Measurements from ENCODE around the gene PDE11A. TPM values are rescaled to one million over a fixed set of nuclear protein-coding genes. Genes with fewer than 3 reads are reported as not detected.

Gene PDE11A
- total RNA-seq, 1 donor from 2014 or later: not detected

DNA sequence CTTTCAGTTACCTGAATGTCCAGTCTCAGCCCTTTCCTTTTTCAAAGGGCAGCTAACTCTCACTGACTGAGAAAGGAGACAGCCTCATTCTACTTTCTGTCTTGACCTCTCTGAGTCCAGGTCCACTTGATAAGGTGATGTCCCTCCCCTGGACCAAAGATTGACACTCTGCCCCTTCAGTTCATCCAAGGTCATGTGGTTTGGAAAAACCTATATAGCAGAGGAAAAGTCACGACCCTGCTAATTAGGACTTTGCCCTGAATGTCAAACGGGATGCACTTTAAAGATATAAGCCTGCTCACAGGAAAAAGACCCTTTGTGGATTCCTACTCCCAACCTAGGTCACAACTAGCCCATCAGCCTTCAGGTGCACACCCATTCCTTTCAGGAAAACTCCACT is 471.7 kb downstream of the PDE11A start:
- H3K27ac Mint-ChIP-seq: no peak overlapping the region
- no peak for ATAC-seq (ENCODE audit: low read depth)
- intact Hi-C loops (cut with micrococcal nuclease): loop anchor here (10.0 kb wide), 1 partner anchor 124 kb away; no protein-coding TSS in a partner anchor
- no peak for DNase-seq
- peaks cover 6% of the 10 kb centered on the region for H3K9me3 Mint-ChIP-seq
- ChIA-PET CTCF (no interaction called here), POLR2A (no interaction called here)
- no peaks in the 10 kb centered on the region for H3K4me1 Mint-ChIP-seq
- no peaks in the 10 kb centered on the region for H3K27me3 Mint-ChIP-seq
- H3K4me3 Mint-ChIP-seq: no peak overlapping the region
- no peaks in the 10 kb centered on the region for H3K36me3 Mint-ChIP-seq (ENCODE audit: low read depth)
- TF ChIP-seq, protein P1, sequence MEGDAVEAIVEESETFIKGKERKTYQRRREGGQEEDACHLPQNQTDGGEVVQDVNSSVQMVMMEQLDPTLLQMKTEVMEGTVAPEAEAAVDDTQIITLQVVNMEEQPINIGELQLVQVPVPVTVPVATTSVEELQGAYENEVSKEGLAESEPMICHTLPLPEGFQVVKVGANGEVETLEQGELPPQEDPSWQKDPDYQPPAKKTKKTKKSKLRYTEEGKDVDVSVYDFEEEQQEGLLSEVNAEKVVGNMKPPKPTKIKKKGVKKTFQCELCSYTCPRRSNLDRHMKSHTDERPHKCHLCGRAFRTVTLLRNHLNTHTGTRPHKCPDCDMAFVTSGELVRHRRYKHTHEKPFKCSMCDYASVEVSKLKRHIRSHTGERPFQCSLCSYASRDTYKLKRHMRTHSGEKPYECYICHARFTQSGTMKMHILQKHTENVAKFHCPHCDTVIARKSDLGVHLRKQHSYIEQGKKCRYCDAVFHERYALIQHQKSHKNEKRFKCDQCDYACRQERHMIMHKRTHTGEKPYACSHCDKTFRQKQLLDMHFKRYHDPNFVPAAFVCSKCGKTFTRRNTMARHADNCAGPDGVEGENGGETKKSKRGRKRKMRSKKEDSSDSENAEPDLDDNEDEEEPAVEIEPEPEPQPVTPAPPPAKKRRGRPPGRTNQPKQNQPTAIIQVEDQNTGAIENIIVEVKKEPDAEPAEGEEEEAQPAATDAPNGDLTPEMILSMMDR (IDR thresholded peaks at IDR 0.05): no peak

- Mint-ChIP-seq H3K36me3 (ENCODE audit: low read depth) (no peaks in the 10 kb centered on the region), H3K4me3 (no peak overlapping the region), H3K27ac (no peak overlapping the region), H3K4me1 (no peaks in the 10 kb centered on the region), H3K9me3 (peaks cover 6% of the 10 kb centered on the region), H3K27me3 (peaks cover 2% of the 10 kb centered on the region)
- TF ChIP-seq, protein P1 (IDR thresholded peaks at IDR 0.05): no peak
- ATAC-seq (ENCODE audit: low read depth) (no peak), DNase-seq (no peak)
- POLR2A ChIA-PET: no interaction called here
- intact Hi-C loops (cut with micrococcal nuclease): loop anchor here (10.0 kb wide), 1 partner anchor 125 kb away; no protein-coding TSS in a partner anchor
- CTCF ChIA-PET: no interaction called here
Observed at GRCh38 chr2:177599956-177600355, 472.6 kb downstream of the PDE11A start.

- no peaks in the 10 kb centered on the region for H3K4me1 Mint-ChIP-seq
- H3K36me3 Mint-ChIP-seq (ENCODE audit: low read depth): no peaks in the 10 kb centered on the region
- H3K27ac Mint-ChIP-seq: no peak overlapping the region
- peaks cover 2% of the 10 kb centered on the region for H3K27me3 Mint-ChIP-seq
- TF ChIP-seq, protein P1 (IDR thresholded peaks at IDR 0.05): no peak
- ChIA-PET CTCF (no interaction called here), POLR2A (no interaction called here)
- ATAC-seq (ENCODE audit: low read depth) (no peak), DNase-seq (no peak)
- intact Hi-C loops (cut with micrococcal nuclease): no loop called here
- H3K4me3 Mint-ChIP-seq: no peak overlapping the region
- H3K9me3 Mint-ChIP-seq: peaks cover 6% of the 10 kb centered on the region
Observed at GRCh38 chr2:177599139-177599688, 473.4 kb downstream of the PDE11A start.

- H3K4me3 Mint-ChIP-seq: no peak overlapping the region
- intact Hi-C loops (cut with micrococcal nuclease): no loop called here
- H3K4me1 Mint-ChIP-seq: no peaks in the 10 kb centered on the region
- POLR2A ChIA-PET: no interaction called here
- no peak for DNase-seq
- peaks cover 6% of the 10 kb centered on the region for H3K9me3 Mint-ChIP-seq
- H3K27ac Mint-ChIP-seq: no peak overlapping the region
- CTCF ChIA-PET: no interaction called here
- TF ChIP-seq, protein P1 (IDR thresholded peaks at IDR 0.05): no peak
- peaks cover 2% of the 10 kb centered on the region for H3K27me3 Mint-ChIP-seq
- no peak for ATAC-seq (ENCODE audit: low read depth)
- H3K36me3 Mint-ChIP-seq (ENCODE audit: low read depth): no peaks in the 10 kb centered on the region
Observed at GRCh38 chr2:177598326-177599138, 474.0 kb downstream of the PDE11A start.

DNA sequence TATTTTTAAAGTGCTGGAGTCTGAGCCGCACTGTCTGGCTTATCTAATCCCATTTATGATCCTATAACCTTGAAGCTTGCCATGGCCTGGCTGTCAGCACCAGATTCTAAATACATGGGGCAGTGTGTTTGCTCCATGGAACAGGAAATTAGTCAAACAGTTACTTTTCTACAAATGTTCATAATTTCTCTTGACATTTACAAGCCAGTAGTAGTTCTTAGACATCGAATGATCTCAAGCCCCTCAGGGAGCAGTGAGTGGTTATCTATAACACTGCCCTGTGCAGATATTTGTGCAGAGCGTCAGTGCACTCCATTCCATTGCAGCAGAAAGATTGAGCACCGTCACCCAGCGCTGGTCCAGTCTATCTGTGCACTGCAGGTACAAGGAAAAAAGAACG is 474.8 kb downstream of the PDE11A start:
- H3K27ac Mint-ChIP-seq: no peak overlapping the region
- no peak overlapping the region for H3K4me3 Mint-ChIP-seq
- TF ChIP-seq, protein P1 (IDR thresholded peaks at IDR 0.05): no peak
- H3K27me3 Mint-ChIP-seq: peaks cover 2% of the 10 kb centered on the region
- H3K9me3 Mint-ChIP-seq: peaks cover 6% of the 10 kb centered on the region
- H3K36me3 Mint-ChIP-seq (ENCODE audit: low read depth): no peaks in the 10 kb centered on the region
- intact Hi-C loops (cut with micrococcal nuclease): no loop called here
- ChIA-PET POLR2A (no interaction called here), CTCF (no interaction called here)
- ATAC-seq (ENCODE audit: low read depth): no peak
- no peak for DNase-seq
- no peaks in the 10 kb centered on the region for H3K4me1 Mint-ChIP-seq
